GM12801 (cell line): ENCODE results near the gene RAB23.

Experiments used
- TF ChIP-seq, protein P1 (sequence below): IDR thresholded peaks from one replicate; pipeline ENCODE4 v1.5.1; 2011; ENCODE audit warnings: control low read depth; ENCODE audit not compliant: insufficient read length; ENCODE audit errors: extremely low read depth

Gene RAB23

DNA sequence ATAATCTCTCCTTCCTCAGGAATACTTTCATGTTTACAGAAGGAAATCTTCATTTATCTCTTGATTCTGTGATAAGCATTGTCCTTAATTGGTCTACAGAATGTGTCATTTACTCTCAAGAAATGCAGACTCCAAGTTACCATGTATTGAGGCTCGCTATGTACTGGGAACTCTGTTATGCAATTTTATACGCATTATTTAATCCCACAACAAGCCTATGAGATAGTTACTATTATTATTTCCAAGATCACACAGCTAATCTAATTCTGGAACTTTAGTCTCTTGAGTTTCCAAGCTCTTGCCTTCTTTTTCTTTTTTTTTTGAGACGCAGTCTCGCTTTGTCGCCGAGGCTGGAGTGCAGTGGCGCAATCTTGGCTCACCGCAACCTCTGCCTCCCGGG is 30.0 kb upstream of the RAB23 start:
- TF ChIP-seq, protein P1, sequence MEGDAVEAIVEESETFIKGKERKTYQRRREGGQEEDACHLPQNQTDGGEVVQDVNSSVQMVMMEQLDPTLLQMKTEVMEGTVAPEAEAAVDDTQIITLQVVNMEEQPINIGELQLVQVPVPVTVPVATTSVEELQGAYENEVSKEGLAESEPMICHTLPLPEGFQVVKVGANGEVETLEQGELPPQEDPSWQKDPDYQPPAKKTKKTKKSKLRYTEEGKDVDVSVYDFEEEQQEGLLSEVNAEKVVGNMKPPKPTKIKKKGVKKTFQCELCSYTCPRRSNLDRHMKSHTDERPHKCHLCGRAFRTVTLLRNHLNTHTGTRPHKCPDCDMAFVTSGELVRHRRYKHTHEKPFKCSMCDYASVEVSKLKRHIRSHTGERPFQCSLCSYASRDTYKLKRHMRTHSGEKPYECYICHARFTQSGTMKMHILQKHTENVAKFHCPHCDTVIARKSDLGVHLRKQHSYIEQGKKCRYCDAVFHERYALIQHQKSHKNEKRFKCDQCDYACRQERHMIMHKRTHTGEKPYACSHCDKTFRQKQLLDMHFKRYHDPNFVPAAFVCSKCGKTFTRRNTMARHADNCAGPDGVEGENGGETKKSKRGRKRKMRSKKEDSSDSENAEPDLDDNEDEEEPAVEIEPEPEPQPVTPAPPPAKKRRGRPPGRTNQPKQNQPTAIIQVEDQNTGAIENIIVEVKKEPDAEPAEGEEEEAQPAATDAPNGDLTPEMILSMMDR = no peak

DNA sequence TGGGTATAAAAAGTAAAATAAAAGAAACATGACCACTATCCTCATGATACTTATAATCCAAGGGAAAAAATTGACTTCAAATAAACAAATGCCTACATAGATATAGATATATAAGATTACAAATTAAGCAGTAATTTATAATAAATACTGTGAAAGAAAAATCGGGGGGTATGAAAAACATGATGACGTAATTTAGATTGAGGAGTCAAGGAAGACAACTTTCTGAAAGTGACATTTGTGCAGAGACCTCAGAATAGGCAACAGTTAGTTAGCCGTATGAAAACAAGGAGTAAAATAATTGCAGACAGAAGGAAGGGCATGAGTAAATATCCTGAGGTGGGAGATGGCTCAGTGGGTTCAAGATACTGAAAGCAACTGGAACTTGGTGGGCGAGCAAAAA is 28.2 kb upstream of the RAB23 start:
- TF ChIP-seq, protein P1 = no peak

DNA sequence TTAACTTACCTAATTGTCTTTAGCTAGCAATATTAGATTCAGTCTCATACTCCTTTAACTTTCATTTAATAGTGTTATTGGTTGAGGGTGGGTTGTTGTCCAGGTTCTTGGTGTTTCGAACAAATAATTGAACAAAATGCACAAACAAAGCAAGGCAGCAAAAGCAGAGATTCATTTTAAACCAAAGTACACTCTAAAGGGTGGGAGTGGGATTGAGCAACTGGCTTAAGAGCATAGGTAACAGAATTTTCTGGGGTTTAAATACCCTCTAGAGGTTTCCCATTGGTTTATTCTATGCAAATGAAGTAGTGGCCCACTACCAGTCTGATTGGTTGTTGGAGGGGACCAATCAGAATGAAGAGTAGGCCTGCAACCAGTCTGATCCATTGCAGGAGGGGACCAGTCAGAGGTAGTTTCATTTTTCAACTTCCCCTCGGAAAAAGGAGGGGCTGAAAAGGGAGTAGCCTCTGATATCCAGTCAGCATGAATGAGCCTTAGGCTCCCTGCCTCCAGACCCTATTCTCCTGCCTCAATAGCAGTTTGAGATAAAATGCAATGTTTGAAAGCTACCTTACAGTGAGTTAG is 26.3 kb upstream of the RAB23 start:
- TF ChIP-seq, protein P1 = no peak

DNA sequence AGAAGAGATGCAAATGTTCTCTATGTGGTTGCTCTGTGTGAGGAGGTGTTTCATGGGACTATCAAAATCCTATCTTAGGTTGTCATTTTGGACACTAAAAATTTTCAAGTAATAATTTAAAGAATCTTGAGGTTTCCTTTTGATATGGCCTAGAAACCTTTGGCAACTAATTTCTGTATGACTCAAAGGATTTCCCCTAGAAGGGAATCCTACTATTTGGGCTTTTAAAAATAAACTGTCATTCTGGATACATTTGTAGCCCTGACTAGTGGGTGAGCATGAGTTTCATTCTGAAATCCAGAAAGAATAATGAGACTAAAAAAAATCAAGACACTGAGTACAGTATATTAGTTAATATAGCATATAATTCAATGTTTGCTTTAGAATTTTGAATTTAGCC is 25.5 kb upstream of the RAB23 start:
- TF ChIP-seq, protein P1 = no peak

DNA sequence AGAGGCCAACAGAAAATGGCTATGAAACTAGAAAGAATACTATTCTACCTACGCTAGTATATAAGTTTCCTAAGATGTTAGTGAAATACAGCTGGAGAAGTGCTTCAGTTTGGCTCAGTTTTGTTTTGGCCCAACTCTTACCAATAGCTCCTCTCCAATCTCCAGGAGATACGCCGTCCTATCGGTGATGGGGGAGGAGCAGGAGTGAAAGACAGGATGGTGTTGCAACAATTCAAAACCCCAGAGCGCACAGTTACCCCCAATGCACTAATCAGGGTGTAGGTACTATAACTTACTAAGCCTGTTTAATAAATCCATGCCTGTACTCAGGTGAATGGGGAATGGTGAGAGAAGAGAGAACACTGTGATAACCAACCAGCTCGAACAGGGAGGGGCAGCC is 24.2 kb upstream of the RAB23 start:
- TF ChIP-seq, protein P1 = no peak

DNA sequence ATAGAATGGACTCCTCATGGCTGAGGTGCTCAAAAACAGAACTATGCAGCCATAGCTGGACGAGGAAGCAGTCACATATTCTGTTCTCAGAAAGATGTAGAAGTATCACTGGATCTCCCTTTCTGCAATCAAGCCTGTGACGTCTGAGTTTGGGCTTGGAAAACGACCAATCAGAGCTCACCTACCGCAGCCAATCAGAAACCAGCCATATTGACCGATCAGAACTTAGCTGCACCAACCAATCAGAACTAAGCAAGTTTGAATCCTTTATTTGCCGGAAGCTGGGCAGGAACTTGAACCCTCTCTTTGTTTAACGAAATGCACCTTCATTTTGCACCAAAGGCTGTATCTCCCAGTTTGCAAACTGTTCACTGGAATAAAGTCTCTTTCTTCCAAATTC is 21.8 kb upstream of the RAB23 start:
- TF ChIP-seq, protein P1 = no peak

DNA sequence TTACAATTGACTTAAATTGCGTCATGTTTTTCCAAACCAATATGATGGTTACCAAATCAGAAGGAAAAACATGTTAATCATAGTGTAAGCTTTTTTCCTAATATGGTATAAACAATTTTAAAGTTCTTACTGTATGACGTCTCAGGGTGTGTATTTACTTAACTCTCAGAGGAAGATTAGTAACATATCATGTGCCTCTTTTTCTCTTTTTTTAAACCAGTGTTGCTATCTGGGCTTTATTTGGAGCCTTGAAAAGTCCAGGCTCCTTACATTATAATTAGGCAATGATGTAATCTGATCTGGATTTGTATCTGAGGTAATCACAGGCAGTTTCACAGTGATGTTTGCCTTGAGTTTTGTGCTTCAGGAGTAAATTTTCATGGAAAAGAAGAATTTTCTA is 20.4 kb upstream of the RAB23 start:
- TF ChIP-seq, protein P1 = no peak

DNA sequence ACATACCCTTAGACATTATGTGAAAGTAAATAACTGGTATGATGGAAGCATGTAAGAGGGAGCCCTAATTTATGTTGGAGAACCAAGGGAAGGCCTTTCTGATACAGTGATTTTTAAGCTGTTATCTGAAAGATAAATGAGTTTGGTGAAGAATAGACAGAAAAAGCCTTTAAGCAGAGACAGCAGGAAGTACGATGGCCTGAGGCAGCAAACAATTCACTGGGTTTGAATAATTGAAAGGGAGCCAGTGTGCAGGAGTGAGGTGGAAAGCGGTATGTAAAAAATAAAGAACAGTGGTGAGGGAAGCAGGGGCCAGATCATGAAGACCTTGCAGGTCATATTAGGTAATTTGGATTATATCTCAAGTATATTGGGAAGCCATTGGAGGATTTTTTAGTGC is 4.1 kb upstream of the RAB23 start:
- TF ChIP-seq, protein P1 = no peak
